ELF-1 (cell line): ENCODE data around the gene CENPC.
"Not testable (repeated sequence)": the region's sequence is repeated elsewhere in the genome, so short reads cannot be mapped to it uniquely, and the experiment has no call there.

Experiments
- DNase-seq: peaks from one replicate; pipeline ENCODE4 v3.0.0-alpha.2; 2016; ENCODE audit warnings: low read depth, low spot score

CENPC gene

GRCh38 chr4:67552146-67552792 is 7.0 kb upstream of the CENPC start:
- DNase-seq = not testable (repeated sequence)

DNA sequence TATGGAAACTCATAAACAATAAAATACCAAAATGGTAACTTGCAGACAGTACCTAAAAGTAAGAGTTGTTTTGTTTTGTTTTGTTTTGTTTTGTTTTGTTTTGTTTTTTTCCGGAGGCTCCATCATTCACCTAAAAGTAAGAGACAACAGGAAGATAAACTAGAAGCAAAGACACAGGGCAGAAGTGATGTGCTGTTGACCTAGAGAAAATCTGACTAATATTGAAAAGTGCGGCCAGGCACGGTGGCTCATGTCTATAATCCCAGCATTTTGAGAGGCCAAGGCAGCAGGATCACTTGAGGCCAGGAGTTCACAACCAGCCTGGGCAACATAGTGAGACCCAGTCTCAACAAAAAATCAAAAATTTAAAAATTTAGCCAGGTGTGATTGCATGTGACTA is 5.6 kb upstream of the CENPC start:
- no peak for DNase-seq

DNA sequence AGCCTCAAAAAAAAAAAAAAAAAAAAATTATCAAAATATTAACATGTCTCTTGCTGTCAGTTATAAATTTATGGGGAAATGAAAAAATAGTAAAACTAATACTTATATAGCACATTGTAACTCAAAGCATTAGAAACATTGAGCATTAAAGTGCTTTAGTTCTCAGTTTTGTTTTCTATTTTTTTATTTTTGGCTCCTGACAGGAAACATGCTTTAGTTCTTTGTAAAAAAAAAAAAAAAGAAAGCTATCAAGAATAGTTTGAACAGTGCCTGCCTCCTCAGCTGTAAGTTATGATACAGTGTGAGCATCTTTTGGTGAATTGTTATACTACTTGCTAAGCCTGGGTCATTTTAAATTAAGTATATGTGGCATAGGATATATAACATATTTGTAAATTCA is 5.1 kb upstream of the CENPC start:
- no peak for DNase-seq

GRCh38 chr4:67549123-67549522 is 3.8 kb upstream of the CENPC start:
- no peak for DNase-seq

DNA sequence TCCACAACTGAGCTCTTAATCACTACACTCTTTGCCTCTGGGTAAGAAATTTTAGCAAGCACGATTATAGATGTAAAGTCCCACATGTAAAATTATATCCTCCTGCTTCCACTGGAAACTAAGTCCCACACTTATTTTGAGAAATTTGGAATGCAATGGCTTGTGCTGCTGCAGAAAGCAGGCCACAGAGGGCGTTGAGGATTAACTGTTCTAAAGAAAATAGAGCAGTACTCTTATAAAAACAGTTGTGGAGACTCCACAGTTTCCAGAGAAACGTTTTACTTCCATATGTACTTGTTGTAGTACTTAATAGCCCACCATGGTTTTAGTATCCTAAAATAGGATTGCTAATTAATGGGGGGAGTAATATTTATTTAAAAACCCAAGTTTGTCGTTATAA is 1.7 kb upstream of the CENPC start:
- DNase-seq = no peak

DNA sequence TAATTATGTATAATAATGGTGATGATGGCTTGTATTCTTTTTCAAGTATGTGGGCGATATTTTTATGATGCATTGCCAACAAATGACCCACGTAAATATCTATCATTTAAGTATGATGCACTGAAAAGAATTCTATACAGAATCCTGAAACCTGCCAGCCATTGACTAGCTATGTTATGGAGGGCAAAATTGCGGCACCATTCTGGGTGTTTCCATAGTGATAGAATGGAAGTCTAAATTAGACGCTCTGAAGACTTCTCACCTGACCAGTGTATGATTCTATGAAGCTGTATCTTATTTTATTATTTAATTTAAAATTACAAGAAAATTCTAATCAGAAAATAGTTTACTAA is 677 bp upstream of the CENPC start:
- no peak for DNase-seq

- DNase-seq = no peak
Measured at GRCh38 chr4:67542076-67542475, 3.2 kb downstream of the CENPC start.

GRCh38 chr4:67539830-67540229 is 5.5 kb downstream of the CENPC start:
- no peak for DNase-seq

DNA sequence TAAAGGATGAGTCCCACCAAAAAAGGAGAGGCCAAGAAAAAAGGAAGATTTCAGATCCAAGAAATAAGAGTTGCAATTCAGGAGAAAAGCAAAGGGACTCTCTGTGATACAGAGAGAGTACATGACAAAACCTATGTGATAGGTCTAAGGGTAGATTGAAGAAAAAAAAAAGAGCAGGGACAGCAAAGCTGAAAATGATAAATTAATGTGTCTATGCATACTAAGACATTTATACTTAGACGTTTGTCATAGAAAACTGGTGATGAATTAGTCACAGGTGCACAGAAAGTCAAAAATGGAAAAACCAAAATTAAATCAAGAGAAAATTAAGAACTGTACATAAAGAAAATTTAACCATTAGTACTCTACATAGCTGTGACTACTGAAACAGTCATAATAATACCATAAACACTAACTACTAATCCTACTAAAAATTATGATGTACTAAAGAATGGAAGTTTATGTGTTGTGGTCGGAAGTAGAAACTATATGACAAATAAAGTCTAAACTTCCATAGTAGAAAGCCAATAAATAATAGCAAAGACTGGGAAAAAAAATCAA is 9.9 kb downstream of the CENPC start:
- no peak for DNase-seq

DNA sequence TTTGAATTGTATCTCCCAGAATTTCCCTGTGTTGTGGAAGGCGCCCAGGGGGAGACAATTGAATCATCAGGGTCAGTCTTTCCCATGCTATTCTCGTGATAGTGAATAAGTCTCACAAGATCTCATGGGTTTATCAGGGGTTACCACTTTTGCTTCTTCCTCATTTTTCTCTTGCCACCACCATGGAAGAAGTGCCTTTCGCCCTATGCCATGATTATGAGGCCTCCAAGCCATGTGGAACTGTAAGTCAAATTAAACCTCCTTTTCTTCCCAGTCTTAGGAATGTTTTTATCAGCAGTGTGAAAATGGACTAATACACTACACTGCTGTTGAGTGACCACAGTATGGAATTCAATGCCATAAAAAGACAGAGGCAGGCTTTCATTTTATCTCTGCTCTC is 12.2 kb downstream of the CENPC start:
- DNase-seq = no peak

DNA sequence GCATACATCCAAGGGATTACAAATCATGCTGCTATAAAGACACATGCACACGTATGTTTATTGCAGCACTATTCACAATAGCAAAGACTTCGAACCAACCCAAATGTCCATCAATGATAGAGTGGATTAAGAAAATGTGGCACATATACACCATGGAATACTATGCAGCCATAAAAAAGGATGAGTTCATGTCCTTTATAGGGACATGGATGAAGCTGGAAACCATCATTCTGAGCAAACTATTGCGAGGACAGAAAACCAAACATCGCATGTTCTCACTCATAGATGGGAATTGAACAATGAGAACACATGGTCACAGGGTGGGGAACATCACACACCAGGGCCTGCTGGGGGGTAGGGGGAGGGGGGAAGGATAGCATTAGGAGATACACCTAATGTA is 12.9 kb downstream of the CENPC start:
- not testable (repeated sequence) for DNase-seq

GRCh38 chr4:67531379-67531962 is 13.8 kb downstream of the CENPC start:
- DNase-seq = no peak

DNA sequence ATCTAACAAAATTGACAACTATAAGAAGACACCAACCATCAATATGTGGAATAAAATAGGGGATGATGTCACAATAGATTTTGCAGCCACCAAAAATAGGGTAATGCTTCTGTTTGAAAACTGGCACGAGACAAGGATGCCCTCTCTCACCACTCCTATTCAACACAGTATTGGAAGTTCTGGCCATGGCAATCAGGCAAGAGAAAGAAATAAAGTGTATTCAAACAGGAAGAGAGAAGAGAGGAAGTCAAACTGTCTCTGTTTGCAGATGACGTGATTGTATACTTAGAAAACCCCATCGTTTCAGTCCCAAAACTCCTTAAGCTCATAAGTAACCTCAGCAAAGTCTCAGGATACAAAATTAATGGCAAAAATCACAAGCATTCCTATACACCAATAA is 21.2 kb downstream of the CENPC start:
- DNase-seq = not testable (repeated sequence)

- no peak for DNase-seq
Measured at GRCh38 chr4:67522851-67523671, 22.2 kb downstream of the CENPC start.

GRCh38 chr4:67522230-67522629 is 23.1 kb downstream of the CENPC start:
- DNase-seq = no peak

DNA sequence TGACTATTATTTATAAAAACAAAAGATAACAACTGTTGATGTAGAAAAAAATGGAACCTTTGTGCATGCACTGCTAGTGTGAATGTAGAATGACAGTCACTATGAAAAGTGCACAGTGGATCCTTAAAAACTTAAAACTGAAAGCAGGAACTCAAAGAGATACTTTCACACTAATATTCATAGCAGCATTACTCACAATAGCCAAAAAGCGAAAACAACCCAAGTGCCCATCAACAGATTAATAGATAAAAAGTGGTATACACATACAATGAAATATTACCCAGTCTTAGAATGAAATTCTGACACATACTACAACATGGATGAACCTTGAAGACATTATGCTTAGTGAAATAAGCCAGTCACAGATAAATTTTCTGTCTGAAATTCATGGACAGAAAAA is 23.8 kb downstream of the CENPC start:
- DNase-seq = no peak

DNA sequence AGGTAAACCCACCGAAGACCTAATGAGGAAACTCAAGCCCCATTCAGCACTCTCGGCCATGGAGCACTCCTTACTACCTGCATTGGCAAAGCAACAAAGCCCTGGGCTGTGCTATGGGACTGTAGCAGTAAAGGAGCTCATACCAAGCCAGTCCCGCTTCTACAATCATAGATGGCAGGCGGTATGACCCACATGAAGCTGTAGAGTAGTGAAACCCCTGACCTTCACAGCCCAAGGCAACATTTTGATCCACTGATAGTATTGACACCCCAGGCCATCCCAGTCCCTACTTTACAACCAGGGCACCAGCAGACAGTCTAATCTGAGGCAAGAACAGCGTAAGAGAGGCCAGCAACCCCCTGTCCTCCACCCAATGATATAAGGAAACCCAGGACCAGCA is 25.2 kb downstream of the CENPC start:
- peak; percentile 5 for DNase-seq

- DNase-seq = no peak
Measured at GRCh38 chr4:67512501-67512900, 32.8 kb downstream of the CENPC start.

DNA sequence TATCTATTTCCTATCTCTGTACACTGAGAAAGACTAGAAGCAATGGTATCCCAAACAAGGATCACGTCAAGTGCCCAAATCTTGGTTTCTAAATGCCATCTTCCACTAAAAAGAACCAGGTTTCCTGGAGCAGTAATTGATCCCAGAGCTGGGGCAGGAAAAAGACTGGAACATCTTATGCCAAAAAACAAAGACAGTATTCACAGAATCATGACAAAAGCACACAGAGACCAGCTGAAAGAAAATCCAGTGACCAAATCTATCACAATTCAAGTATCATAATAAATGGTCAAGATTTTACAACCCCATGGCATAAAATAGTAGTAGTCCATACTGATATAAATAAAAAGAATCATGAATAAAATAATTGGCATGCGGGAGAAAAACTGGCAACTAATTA is 44.9 kb downstream of the CENPC start:
- no peak for DNase-seq

DNA sequence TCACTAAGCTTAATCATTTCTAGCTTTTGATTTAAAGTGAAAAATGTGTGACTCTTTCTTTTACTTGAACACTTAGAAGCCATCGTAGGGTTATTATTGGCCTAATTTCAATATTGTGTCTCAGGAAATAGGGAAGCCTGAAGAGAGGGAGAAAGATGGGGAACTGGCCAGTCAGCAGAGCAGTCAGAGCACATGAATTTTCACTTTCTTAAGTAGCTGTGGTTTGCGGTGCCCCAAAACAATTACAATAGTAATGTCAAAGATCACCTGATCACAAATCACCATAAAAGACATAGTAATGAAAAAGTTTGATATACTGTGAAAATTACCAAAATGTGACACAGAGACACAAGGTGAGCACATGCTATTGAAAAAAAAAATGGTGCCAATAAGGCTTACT is 45.5 kb downstream of the CENPC start:
- DNase-seq = no peak

- peak; percentile 15 for DNase-seq
Measured at GRCh38 chr4:67483868-67484602, 61.3 kb downstream of the CENPC start.

DNA sequence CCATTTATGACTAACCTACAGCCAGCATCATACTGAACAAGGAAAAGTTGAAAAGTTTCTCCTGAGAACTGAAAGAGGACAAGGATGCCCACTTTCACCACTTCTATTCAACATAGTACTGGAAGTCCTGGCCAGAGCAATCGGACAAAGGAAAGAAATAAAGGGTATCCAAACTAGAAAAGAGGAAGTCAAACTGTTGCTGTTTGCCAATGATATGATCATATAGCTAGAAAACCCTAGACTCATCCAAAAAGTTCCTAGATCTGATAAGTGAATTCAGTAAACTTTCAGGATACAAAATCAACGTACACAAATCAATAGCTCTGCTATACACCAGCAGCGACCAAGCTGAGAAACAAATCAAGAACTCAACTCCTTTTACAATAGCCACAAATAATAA is 64.5 kb downstream of the CENPC start:
- no peak for DNase-seq
